Measurements from ENCODE around the gene CHST8. TPM values are rescaled to one million over a fixed set of nuclear protein-coding genes. Genes with fewer than 3 reads are reported as not detected.

CHST8 gene
- total RNA-seq, 1 experiment from 2014 or later: 2.3 TPM

DNA sequence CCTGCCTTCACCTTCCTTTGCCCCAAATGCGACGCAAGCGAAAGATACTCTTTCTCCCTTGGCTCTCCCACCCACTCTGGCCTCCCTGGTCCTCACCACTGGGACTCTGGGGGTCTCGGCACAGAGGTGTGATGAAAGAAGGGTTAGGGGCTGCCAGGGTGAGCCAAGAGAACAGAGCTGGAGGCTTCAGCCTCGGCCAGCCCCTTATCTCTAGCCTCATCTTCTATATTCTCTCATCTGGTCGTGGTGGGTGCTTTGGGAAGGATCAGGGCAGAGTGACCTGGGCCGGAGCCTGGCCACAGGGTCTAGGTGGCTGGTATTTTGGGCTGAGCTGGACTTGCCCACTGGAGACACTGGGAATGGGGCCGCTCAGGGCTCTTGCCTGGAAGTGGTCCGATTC, 103.8 kb downstream of the CHST8 start:
- H3K4me3 ChIP-seq (ENCODE audit: low read depth, low read length, poor library complexity, severe bottlenecking): no peak overlapping the region
- ChIA-PET POLR2A (ENCODE audit: low non-redundant PET) (no interaction called here), CTCF (no interaction called here)
- H3K4me1 ChIP-seq (ENCODE audit: insufficient read depth, low read length, poor library complexity, severe bottlenecking): no peaks in the 10 kb centered on the region
- BruUV-seq (replicated peaks): no TSS peak
- no peaks in the 10 kb centered on the region for H3K27me3 ChIP-seq (replicated peaks; ENCODE audit: insufficient read depth, low read depth, low read length, poor library complexity)
- no peak overlapping the region for H3K27ac ChIP-seq (ENCODE audit: low read depth, low read length, poor library complexity, severe bottlenecking)
- H3K36me3 ChIP-seq (ENCODE audit: insufficient read depth, low read length, poor library complexity, severe bottlenecking): no peaks in the 10 kb centered on the region
- DNase-seq (ENCODE audit: low spot score): no peak
- intact Hi-C loops (cut with micrococcal nuclease; ENCODE audit: unreplicated experiment): no loop called here
- no peaks in the 10 kb centered on the region for H3K9me3 ChIP-seq (ENCODE audit: low read depth, low read length, poor library complexity, severe bottlenecking)
- TF ChIP-seq, protein P1, sequence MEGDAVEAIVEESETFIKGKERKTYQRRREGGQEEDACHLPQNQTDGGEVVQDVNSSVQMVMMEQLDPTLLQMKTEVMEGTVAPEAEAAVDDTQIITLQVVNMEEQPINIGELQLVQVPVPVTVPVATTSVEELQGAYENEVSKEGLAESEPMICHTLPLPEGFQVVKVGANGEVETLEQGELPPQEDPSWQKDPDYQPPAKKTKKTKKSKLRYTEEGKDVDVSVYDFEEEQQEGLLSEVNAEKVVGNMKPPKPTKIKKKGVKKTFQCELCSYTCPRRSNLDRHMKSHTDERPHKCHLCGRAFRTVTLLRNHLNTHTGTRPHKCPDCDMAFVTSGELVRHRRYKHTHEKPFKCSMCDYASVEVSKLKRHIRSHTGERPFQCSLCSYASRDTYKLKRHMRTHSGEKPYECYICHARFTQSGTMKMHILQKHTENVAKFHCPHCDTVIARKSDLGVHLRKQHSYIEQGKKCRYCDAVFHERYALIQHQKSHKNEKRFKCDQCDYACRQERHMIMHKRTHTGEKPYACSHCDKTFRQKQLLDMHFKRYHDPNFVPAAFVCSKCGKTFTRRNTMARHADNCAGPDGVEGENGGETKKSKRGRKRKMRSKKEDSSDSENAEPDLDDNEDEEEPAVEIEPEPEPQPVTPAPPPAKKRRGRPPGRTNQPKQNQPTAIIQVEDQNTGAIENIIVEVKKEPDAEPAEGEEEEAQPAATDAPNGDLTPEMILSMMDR (conservative IDR thresholded peaks at IDR 0.05; ENCODE audit: low read depth, low read length): no peak
- TF ChIP-seq EZH2 (IDR thresholded peaks at IDR 0.05; ENCODE audit: borderline replicate concordance, low read depth, low read length, poor library complexity, severe bottlenecking): no peak

DNA sequence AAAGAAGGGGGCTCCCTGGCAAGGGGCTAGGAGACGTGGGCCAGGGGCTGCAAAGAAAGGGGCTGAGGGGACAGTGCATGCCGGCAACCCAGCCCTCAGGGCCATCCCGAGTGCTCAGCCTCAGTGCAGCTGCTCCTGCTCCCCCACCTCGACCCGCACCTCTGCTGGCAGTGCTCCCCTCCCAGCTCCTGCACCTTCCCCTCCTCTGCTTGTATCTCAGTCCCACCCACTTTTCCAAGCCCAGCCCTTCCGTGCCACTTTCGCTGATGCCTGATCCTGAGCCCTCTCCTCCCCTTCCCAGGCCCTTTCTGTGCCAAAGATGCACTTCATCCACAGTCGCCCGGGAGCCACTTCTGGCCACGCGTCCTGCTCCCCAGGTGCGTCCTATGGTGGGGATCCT, 105.0 kb downstream of the CHST8 start:
- Histone ChIP-seq H3K9me3 (ENCODE audit: low read depth, low read length, poor library complexity, severe bottlenecking) (no peaks in the 10 kb centered on the region), H3K4me3 (ENCODE audit: low read depth, low read length, poor library complexity, severe bottlenecking) (no peak overlapping the region), H3K27ac (ENCODE audit: low read depth, low read length, poor library complexity, severe bottlenecking) (no peak overlapping the region), H3K4me1 (ENCODE audit: insufficient read depth, low read length, poor library complexity, severe bottlenecking) (no peaks in the 10 kb centered on the region), H3K36me3 (ENCODE audit: insufficient read depth, low read length, poor library complexity, severe bottlenecking) (no peaks in the 10 kb centered on the region), H3K27me3 (replicated peaks; ENCODE audit: insufficient read depth, low read depth, low read length, poor library complexity) (no peaks in the 10 kb centered on the region)
- BruUV-seq (replicated peaks): no TSS peak
- TF ChIP-seq EZH2 (IDR thresholded peaks at IDR 0.05; ENCODE audit: borderline replicate concordance, low read depth, low read length, poor library complexity, severe bottlenecking): no peak
- TF ChIP-seq, protein P1 (conservative IDR thresholded peaks at IDR 0.05; ENCODE audit: low read depth, low read length): no peak
- intact Hi-C loops (cut with micrococcal nuclease; ENCODE audit: unreplicated experiment): no loop called here
- DNase-seq (ENCODE audit: low spot score): no peak
- ChIA-PET POLR2A (ENCODE audit: low non-redundant PET) (no interaction called here), CTCF (no interaction called here)

DNA sequence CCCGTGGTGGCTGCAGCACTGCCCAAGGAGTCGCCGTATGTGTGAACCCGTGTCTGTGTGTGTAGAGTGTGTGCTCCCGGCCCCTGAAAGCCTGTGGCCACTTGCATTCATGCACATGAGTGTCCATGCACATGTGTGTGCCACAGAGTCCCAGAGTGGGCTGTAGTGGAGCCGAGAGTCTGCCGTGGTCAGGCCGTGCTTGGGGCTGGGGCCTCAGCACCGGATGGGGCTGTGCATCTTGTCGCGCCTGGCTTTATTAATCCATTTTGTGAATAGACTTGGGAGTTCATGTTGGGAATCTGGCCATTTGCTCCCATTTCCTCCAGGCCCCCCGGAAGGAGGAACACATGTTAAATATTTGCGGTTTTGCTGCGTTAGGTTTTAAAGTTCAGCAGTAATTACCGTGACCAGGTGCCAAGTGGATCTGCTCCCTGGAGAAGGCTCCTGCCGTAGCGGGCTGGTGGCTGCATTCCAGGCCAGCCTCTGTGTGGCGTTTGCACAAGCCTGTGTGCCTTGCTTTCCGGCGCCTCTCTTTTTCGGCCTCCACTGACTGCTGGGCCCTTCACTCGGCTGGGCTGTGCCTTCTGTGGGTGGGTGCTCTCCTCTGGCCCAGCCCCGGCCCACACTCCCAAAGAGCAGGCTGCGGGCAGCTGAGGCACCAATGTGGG, 105.7 kb downstream of the CHST8 start:
- H3K4me1 ChIP-seq (ENCODE audit: insufficient read depth, low read length, poor library complexity, severe bottlenecking): no peaks in the 10 kb centered on the region

More for the DNA sequence above, 105.7 kb downstream of the CHST8 start:
- intact Hi-C loops (cut with micrococcal nuclease; ENCODE audit: unreplicated experiment): no loop called here
- no TSS peak for BruUV-seq (replicated peaks)
- H3K27me3 ChIP-seq (replicated peaks; ENCODE audit: insufficient read depth, low read depth, low read length, poor library complexity): no peaks in the 10 kb centered on the region
- DNase-seq (ENCODE audit: low spot score): no peak
- H3K27ac ChIP-seq (ENCODE audit: low read depth, low read length, poor library complexity, severe bottlenecking): no peak overlapping the region
- TF ChIP-seq EZH2 (IDR thresholded peaks at IDR 0.05; ENCODE audit: borderline replicate concordance, low read depth, low read length, poor library complexity, severe bottlenecking): no peak
- TF ChIP-seq, protein P1 (conservative IDR thresholded peaks at IDR 0.05; ENCODE audit: low read depth, low read length): no peak
- no peak overlapping the region for H3K4me3 ChIP-seq (ENCODE audit: low read depth, low read length, poor library complexity, severe bottlenecking)
- CTCF ChIA-PET: no interaction called here
- no peaks in the 10 kb centered on the region for H3K9me3 ChIP-seq (ENCODE audit: low read depth, low read length, poor library complexity, severe bottlenecking)
- no peaks in the 10 kb centered on the region for H3K36me3 ChIP-seq (ENCODE audit: insufficient read depth, low read length, poor library complexity, severe bottlenecking)
- POLR2A ChIA-PET (ENCODE audit: low non-redundant PET): no interaction called here

Data from A673 (cell line).